H1 (cell line): Measurements from ENCODE around the gene PCTP. TPM values are rescaled to one million over a fixed set of nuclear protein-coding genes. Genes with fewer than 3 reads are reported as not detected.

Source experiments
- ATF2 ChIP-seq: IDR thresholded peaks from 2 replicates; pipeline ENCODE4 v1.6.1; 2012; ENCODE audit warnings: low read length, inconsistent platforms
- CTBP2 ChIP-seq: IDR thresholded peaks from 2 replicates; pipeline ENCODE4 v1.7.0; 2011; ENCODE audit warnings: borderline replicate concordance, mild to moderate bottlenecking, moderate library complexity, mixed read lengths, low read length; ENCODE audit not compliant: insufficient read depth, insufficient read length
- polyA plus RNA-seq, 7 experiments: library from polyadenylated mRNA; depleted of rRNA in 3 of 7; stranded (reverse) in 5 of 7; unstranded in 2 of 7; fragments of >200 nt in 5 of 7; fragments of 200-250 nt in 2 of 7; gene quantifications; 1 replicate in 5 of 7; 2 replicates in 1 of 7; 4 replicates in 1 of 7; pipeline versions ENCODE4 v1.2.1 to v1.2.3, GENCODE V29; 2011 to 2013; ENCODE audit warnings: missing spikeins in 2 of 7, mixed read lengths in 2 of 7
- total RNA-seq: library from RNA; stranded (reverse); fragmentation: NEBNext Ultra II Directional; extraction: Animal tissue kit (Norgen Biotek cat#: 25700); gene quantifications from 2 replicates; pipeline ENCODE4 v1.2.1, GENCODE V29; 2021

The PCTP gene
- total and polyA plus RNA-seq, 2 of the 8 experiments (the other 6 are each of a cell fraction or from before 2014, with no cell fraction given) = 14.1 to 14.6 TPM

DNA sequence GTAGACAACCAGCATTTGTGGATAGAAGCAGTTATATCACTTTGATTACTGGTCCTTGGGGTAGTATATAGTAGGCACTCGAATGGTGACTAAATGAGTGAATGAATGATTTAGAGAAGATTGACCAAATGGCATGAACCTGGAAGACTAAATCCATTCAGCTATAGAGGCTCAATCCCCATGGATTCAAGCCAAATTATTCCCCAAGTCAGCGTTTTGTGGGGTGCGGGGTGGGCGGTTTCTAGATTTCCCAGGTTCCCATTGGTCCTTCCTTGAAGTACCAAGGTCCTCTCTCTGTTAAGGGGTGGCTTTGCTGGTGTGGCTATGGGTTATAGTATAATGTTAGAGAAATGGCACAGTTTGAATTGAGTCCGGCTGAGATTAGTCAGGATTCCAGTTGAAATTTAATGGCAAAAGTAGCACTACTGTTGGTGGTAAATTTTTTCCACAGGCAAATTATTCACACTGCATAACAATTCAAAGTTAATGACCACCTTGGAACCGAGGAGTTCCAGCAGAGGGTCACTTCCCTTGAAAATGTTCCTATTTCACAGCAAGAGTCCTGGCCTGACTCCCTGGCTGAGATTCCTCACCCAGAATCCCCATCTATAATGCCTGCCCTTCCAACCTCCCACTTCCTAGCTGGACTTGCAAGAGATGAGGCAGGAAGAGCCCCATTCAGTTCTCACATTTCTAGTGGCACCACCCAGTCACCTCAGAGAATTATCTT is 27.7 kb downstream of the PCTP start (continued):
- TF ChIP-seq ATF2 (no peak), CTBP2 (no peak)
- TF ChIP-seq, all 59 proteins: peak for 0
